ENCODE measurements around the gene SIL1.

GRCh38 chr5:139050432-139050831, 147.7 kb downstream of the SIL1 start:
- TF ChIP-seq CTCF (IDR thresholded peaks at IDR 0.05) (no peak), POLR2A (IDR thresholded peaks at IDR 0.05) (no peak)

All from uterus (tissue), 2 donors.